GM19395 (cell line): ENCODE measurements around the gene KRTAP4-12.
"Not testable (repeated sequence)": the region's sequence is repeated elsewhere in the genome, so short reads cannot be mapped to it uniquely, and the experiment has no call there.

Source experiments
- ATAC-seq: cut with Tn5 transposase; IDR thresholded peaks from one replicate; pipeline ENCODE4 v1.9.1; 2021; ENCODE audit warnings: mild to moderate bottlenecking, moderate library complexity; ENCODE audit not compliant: unreplicated experiment

KRTAP4-12 gene

GRCh38 chr17:41123991-41124371 lies at the start of gene KRTAP4-12:
TSS of gene KRTAP4-12 (minus strand) at chr17:41124182. CDS start at chr17:41124122, 60 bp downstream.
- ATAC-seq: not testable (repeated sequence)

- no peak for ATAC-seq
Observed at GRCh38 chr17:41171886-41172285, 47.9 kb upstream of the KRTAP4-12 start.

GRCh38 chr17:41168121-41168520 lies 44.1 kb upstream of the KRTAP4-12 start, which contains the start of gene KRTAP4-3:
TSS of gene KRTAP4-3 (minus strand) at chr17:41168221. CDS start at chr17:41168172, 49 bp downstream.
- no peak for ATAC-seq

- no peak for ATAC-seq
Observed at GRCh38 chr17:41167561-41167960, 43.6 kb upstream of the KRTAP4-12 start.

- no peak for ATAC-seq
Observed at GRCh38 chr17:41163828-41164227, 39.8 kb upstream of the KRTAP4-12 start.

GRCh38 chr17:41160648-41161047 lies 36.7 kb upstream of the KRTAP4-12 start, which contains the start of gene KRTAP4-4:
TSS of gene KRTAP4-4 (minus strand) at chr17:41160748. CDS start at chr17:41160691, 57 bp downstream.
- no peak for ATAC-seq

GRCh38 chr17:41160190-41160589 lies 36.2 kb upstream of the KRTAP4-12 start:
- ATAC-seq: not testable (repeated sequence)

GRCh38 chr17:41153856-41154255 lies 29.9 kb upstream of the KRTAP4-12 start:
- no peak for ATAC-seq

GRCh38 chr17:41151525-41151924 lies 27.5 kb upstream of the KRTAP4-12 start:
- no peak for ATAC-seq

GRCh38 chr17:41150026-41150425 lies 26.0 kb upstream of the KRTAP4-12 start:
- ATAC-seq: no peak

- ATAC-seq: no peak
Observed at GRCh38 chr17:41149652-41149985, 25.6 kb upstream of the KRTAP4-12 start, which contains the start of gene KRTAP4-5. TSS of gene KRTAP4-5 (minus strand) at chr17:41149825. CDS start at chr17:41149767, 58 bp downstream.

- ATAC-seq: not testable (repeated sequence)
Observed at GRCh38 chr17:41148971-41149651, 25.1 kb upstream of the KRTAP4-12 start.

GRCh38 chr17:41147531-41148204 lies 23.7 kb upstream of the KRTAP4-12 start:
- ATAC-seq: no peak

GRCh38 chr17:41145261-41145660 lies 21.3 kb upstream of the KRTAP4-12 start:
- ATAC-seq: no peak

GRCh38 chr17:41144846-41145245 lies 20.9 kb upstream of the KRTAP4-12 start:
- no peak for ATAC-seq

GRCh38 chr17:41141361-41141760 lies 17.4 kb upstream of the KRTAP4-12 start:
- no peak for ATAC-seq

GRCh38 chr17:41140360-41141131 lies 16.6 kb upstream of the KRTAP4-12 start, which contains the start of gene KRTAP4-6:
TSS of gene KRTAP4-6 (minus strand) at chr17:41140544. CDS start at chr17:41140487, 57 bp downstream.
- no peak for ATAC-seq

- ATAC-seq: not testable (repeated sequence)
Observed at GRCh38 chr17:41139865-41140264, 15.9 kb upstream of the KRTAP4-12 start.

GRCh38 chr17:41133880-41134735 lies 10.1 kb upstream of the KRTAP4-12 start:
- no peak for ATAC-seq

- ATAC-seq: no peak
Observed at GRCh38 chr17:41131979-41132378, 8.0 kb upstream of the KRTAP4-12 start.
